Trophoblast cell (in vitro differentiated cells and primary cell): ENCODE data around the gene LCE3D. TPM values are rescaled to one million over a fixed set of nuclear protein-coding genes. Genes with fewer than 3 reads are reported as not detected.

Experiments
- DNase-seq, 2 donors: peaks; one replicate each; pipeline ENCODE4 v3.0.0-alpha.2; 2016
- H2AFZ ChIP-seq: 2 replicates; pipeline ENCODE4 v1.6.1; 2013; ENCODE audit warnings: low read length, moderate library complexity, mild to moderate bottlenecking; ENCODE audit not compliant: insufficient read depth, poor library complexity
- H2AK5ac ChIP-seq: 2 replicates; pipeline ENCODE4 v1.6.1; 2013; ENCODE audit warnings: mild to moderate bottlenecking, low read length
- H2BK120ac ChIP-seq: 2 replicates; pipeline ENCODE4 v1.6.1; 2013; ENCODE audit warnings: low read length, mild to moderate bottlenecking, moderate library complexity; ENCODE audit not compliant: insufficient read depth, poor library complexity
- H2BK12ac ChIP-seq: 2 replicates; pipeline ENCODE4 v1.6.1; 2013; ENCODE audit warnings: mild to moderate bottlenecking, low read length, moderate library complexity
- H2BK5ac ChIP-seq: 2 replicates; pipeline ENCODE4 v1.6.1; 2013; ENCODE audit warnings: low read length, low read depth, moderate library complexity, mild to moderate bottlenecking; ENCODE audit not compliant: poor library complexity
- H3K14ac ChIP-seq: 2 replicates; pipeline ENCODE4 v1.6.1; 2013; ENCODE audit warnings: mild to moderate bottlenecking, low read length
- H3K18ac ChIP-seq: 2 replicates; pipeline ENCODE4 v1.6.1; 2013; ENCODE audit warnings: mild to moderate bottlenecking, low read length
- H3K23ac ChIP-seq: 2 replicates; pipeline ENCODE4 v1.6.1; 2013; ENCODE audit warnings: low read length
- H3K27ac ChIP-seq: 2 replicates; pipeline ENCODE4 v1.5.1; 2013; ENCODE audit warnings: low read depth, mild to moderate bottlenecking, inconsistent platforms, low read length, moderate library complexity
- H3K27me3 ChIP-seq: 2 replicates; pipeline ENCODE4 v1.6.1; 2013; ENCODE audit warnings: inconsistent platforms, mild to moderate bottlenecking, low read length, moderate library complexity; ENCODE audit not compliant: insufficient read depth
- H3K36me3 ChIP-seq, 2 experiments: 1 replicate in 1 of 2; 2 replicates in 1 of 2; pipeline ENCODE4 v1.6.1; 2013; ENCODE audit warnings: low read length in 2 of 2, mild to moderate bottlenecking in 2 of 2, moderate library complexity in 1 of 2; ENCODE audit not compliant: insufficient read depth in 2 of 2, control insufficient read depth in 1 of 2
- H3K4ac ChIP-seq: 2 replicates; pipeline ENCODE4 v1.6.1; 2013; ENCODE audit warnings: low read depth, mild to moderate bottlenecking, low read length, moderate library complexity
- H3K4me1 ChIP-seq, 2 experiments: 1 replicate in 1 of 2; 2 replicates in 1 of 2; pipeline ENCODE4 v1.6.1; 2013; ENCODE audit warnings: low read length in 2 of 2, mild to moderate bottlenecking in 2 of 2, moderate library complexity in 1 of 2; ENCODE audit not compliant: insufficient read depth in 2 of 2, control insufficient read depth in 1 of 2
- H3K4me2 ChIP-seq: 2 replicates; pipeline ENCODE4 v1.6.1; 2013; ENCODE audit warnings: inconsistent platforms, mild to moderate bottlenecking, low read length, moderate library complexity
- H3K4me3 ChIP-seq: 2 replicates; pipeline ENCODE4 v1.5.1; 2013; ENCODE audit warnings: mild to moderate bottlenecking, low read depth, low read length, inconsistent platforms
- H3K79me1 ChIP-seq: one replicate; pipeline ENCODE4 v1.6.1; 2013; ENCODE audit warnings: low read length
- H3K79me2 ChIP-seq: 2 replicates; pipeline ENCODE4 v1.6.1; 2013; ENCODE audit warnings: low read length, mild to moderate bottlenecking; ENCODE audit not compliant: control insufficient read depth, insufficient read depth, poor library complexity
- H3K9ac ChIP-seq: 2 replicates; pipeline ENCODE4 v1.6.1; 2013; ENCODE audit warnings: mild to moderate bottlenecking, low read length
- H3K9me3 ChIP-seq: 2 replicates; pipeline ENCODE4 v1.6.1; 2013; ENCODE audit warnings: low read depth, mild to moderate bottlenecking, control low read depth, inconsistent platforms, low read length; ENCODE audit not compliant: insufficient read depth
- H4K12ac ChIP-seq: 2 replicates; pipeline ENCODE4 v1.6.1; 2013; ENCODE audit warnings: low read depth, mild to moderate bottlenecking, low read length, moderate library complexity
- H4K8ac ChIP-seq: 2 replicates; pipeline ENCODE4 v1.6.1; 2013; ENCODE audit warnings: low read depth, mild to moderate bottlenecking, low read length, moderate library complexity
- H4K91ac ChIP-seq: one replicate; pipeline ENCODE4 v1.6.1; 2013; ENCODE audit warnings: low read depth, mild to moderate bottlenecking, low read length, moderate library complexity
- WGBS: extraction: QIAGEN DNeasy Blood & Tissue Kit; methylation state at CpG from one replicate; pipeline ENCODE4 v1.1.7; 2013; ENCODE audit warnings: missing lambda C conversion rate; ENCODE audit not compliant: insufficient read length, insufficient coverage; ENCODE audit errors: extremely low coverage; 5-methylcytosine and 5-hydroxymethylcytosine counted together
- polyA plus RNA-seq: library from polyadenylated mRNA; stranded (reverse); fragments of 200-250 nt; gene quantifications from 2 replicates; pipeline ENCODE4 v1.2.3, GENCODE V29; 2013

Gene LCE3D
- polyA plus RNA-seq, result not detected in 2 replicates

GRCh38 chr1:152580433-152580832, at the start of gene LCE3D:
LCE3D (minus strand) TSS chr1:152580516; CDS start chr1:152579936, 580 bp downstream.
- H4K91ac ChIP-seq, result no peak within 1 kb of the TSS
- no peak within 1 kb of the TSS for H4K12ac ChIP-seq
- no CpG with 5 or more reads among the region's 4 CpGs for whole genome bisulfite sequencing
- H3K4ac ChIP-seq, result no peak within 1 kb of the TSS
- no peaks in the 10 kb centered on the region for H3K79me1 ChIP-seq
- H4K8ac ChIP-seq, result no peak within 1 kb of the TSS
- no peak within 1 kb of the TSS for H2AK5ac ChIP-seq
- H3K9me3 ChIP-seq, result peaks cover 12% of the 10 kb centered on the region
- H3K4me2 ChIP-seq, result no peak within 1 kb of the TSS
- H2BK5ac ChIP-seq, result no peak within 1 kb of the TSS
- H3K27ac ChIP-seq, result no peak within 1 kb of the TSS
- H2AFZ ChIP-seq, result no peak within 1 kb of the TSS
- H3K36me3 ChIP-seq, result no peaks in the 10 kb centered on the region
- no peak within 1 kb of the TSS for H3K4me3 ChIP-seq
- no peak within 1 kb of the TSS for H3K18ac ChIP-seq
- H3K79me2 ChIP-seq, result no peaks in the 10 kb centered on the region
- H3K9ac ChIP-seq, result no peak within 1 kb of the TSS
- H3K27me3 ChIP-seq, result no peaks in the 10 kb centered on the region
- no peak within 1 kb of the TSS for H2BK12ac ChIP-seq
- DNase-seq, result peak; percentile 8 to 13
- no peak within 1 kb of the TSS for H3K23ac ChIP-seq
- H3K14ac ChIP-seq, result no peak within 1 kb of the TSS
- H2BK120ac ChIP-seq, result no peak within 1 kb of the TSS
- no peaks in the 10 kb centered on the region for H3K4me1 ChIP-seq

GRCh38 chr1:152626744-152627143, 46.4 kb upstream of the LCE3D start:
- no peak overlapping the region for H2BK120ac ChIP-seq
- H2AK5ac ChIP-seq, result no peak overlapping the region
- H3K79me2 ChIP-seq, result no peaks in the 10 kb centered on the region
- WGBS, result no CpG with 5 or more reads among the region's 1 CpG
- no peak overlapping the region for H2AFZ ChIP-seq
- H2BK5ac ChIP-seq, result no peak overlapping the region
- H3K27ac ChIP-seq, result no peak overlapping the region
- no peak overlapping the region for H4K12ac ChIP-seq
- H3K9me3 ChIP-seq, result peaks cover 46% of the 10 kb centered on the region
- no peak overlapping the region for H4K8ac ChIP-seq
- H3K27me3 ChIP-seq, result no peaks in the 10 kb centered on the region
- no peak overlapping the region for H3K23ac ChIP-seq
- H4K91ac ChIP-seq, result no peak overlapping the region
- H2BK12ac ChIP-seq, result no peak overlapping the region
- no peak overlapping the region for H3K4me2 ChIP-seq
- H3K79me1 ChIP-seq, result no peaks in the 10 kb centered on the region
- peak in 1 of 2 donors; percentile 0 for DNase-seq
- no peak overlapping the region for H3K4me3 ChIP-seq
- H3K9ac ChIP-seq, result no peak overlapping the region
- H3K4ac ChIP-seq, result no peak overlapping the region
- H3K18ac ChIP-seq, result no peak overlapping the region
- H3K14ac ChIP-seq, result no peak overlapping the region
- H3K4me1 ChIP-seq, result no peaks in the 10 kb centered on the region
- H3K36me3 ChIP-seq, result no peaks in the 10 kb centered on the region

- Histone ChIP-seq H3K79me2 (no peaks in the 10 kb centered on the region), H3K9me3 (peaks cover 36% of the 10 kb centered on the region), H3K27ac (no peak overlapping the region), H3K79me1 (no peaks in the 10 kb centered on the region), H3K14ac (no peak overlapping the region), H2BK5ac (no peak overlapping the region), H3K18ac (no peak overlapping the region), H3K36me3 (no peaks in the 10 kb centered on the region), H2AFZ (no peak overlapping the region), H4K91ac (no peak overlapping the region), H2BK120ac (no peak overlapping the region), H4K8ac (no peak overlapping the region), H4K12ac (no peak overlapping the region), H3K4me2 (no peak overlapping the region), H3K23ac (no peak overlapping the region), H2BK12ac (no peak overlapping the region), H3K9ac (no peak overlapping the region), H3K4ac (no peak overlapping the region), H3K4me3 (no peak overlapping the region), H3K27me3 (no peaks in the 10 kb centered on the region), H2AK5ac (no peak overlapping the region), H3K4me1 (no peaks in the 10 kb centered on the region)
- DNase-seq, result peak; percentile 8 to 34
- WGBS, result no CpG with 5 or more reads among the region's 29 CpGs
Observed at GRCh38 chr1:152623203-152623844, 43.0 kb upstream of the LCE3D start.

GRCh38 chr1:152622803-152623202, 42.5 kb upstream of the LCE3D start, which contains the start of gene LCE3A:
LCE3A (minus strand) TSS chr1:152623103; CDS start chr1:152623103, 0 bp downstream.
- no CpG with 5 or more reads among the region's 10 CpGs for WGBS
- peak; percentile 63 to 68 for DNase-seq
- H3K4me3 ChIP-seq, result no peak within 1 kb of the TSS

More at GRCh38 chr1:152622803-152623202, 42.5 kb upstream of the LCE3D start, which contains the start of gene LCE3A:
- Histone ChIP-seq H3K14ac (no peak within 1 kb of the TSS), H3K27me3 (no peaks in the 10 kb centered on the region), H3K23ac (no peak within 1 kb of the TSS), H2AFZ (no peak within 1 kb of the TSS), H3K9me3 (peaks cover 32% of the 10 kb centered on the region), H3K4ac (no peak within 1 kb of the TSS), H3K36me3 (no peaks in the 10 kb centered on the region), H3K79me1 (no peaks in the 10 kb centered on the region), H3K18ac (no peak within 1 kb of the TSS), H3K9ac (no peak within 1 kb of the TSS), H2BK5ac (no peak within 1 kb of the TSS), H3K79me2 (no peaks in the 10 kb centered on the region), H4K91ac (no peak within 1 kb of the TSS), H2BK120ac (no peak within 1 kb of the TSS), H4K12ac (no peak within 1 kb of the TSS), H3K27ac (no peak within 1 kb of the TSS), H3K4me1 (no peaks in the 10 kb centered on the region), H2BK12ac (no peak within 1 kb of the TSS), H4K8ac (no peak within 1 kb of the TSS), H2AK5ac (no peak within 1 kb of the TSS), H3K4me2 (no peak within 1 kb of the TSS)
